Measurements from ENCODE around the gene MYL11.
"Not testable (repeated sequence)": the region's sequence is repeated elsewhere in the genome, so short reads cannot be mapped to it uniquely, and the experiment has no call there.

The MYL11 gene, protein sequence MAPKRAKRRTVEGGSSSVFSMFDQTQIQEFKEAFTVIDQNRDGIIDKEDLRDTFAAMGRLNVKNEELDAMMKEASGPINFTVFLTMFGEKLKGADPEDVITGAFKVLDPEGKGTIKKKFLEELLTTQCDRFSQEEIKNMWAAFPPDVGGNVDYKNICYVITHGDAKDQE

DNA sequence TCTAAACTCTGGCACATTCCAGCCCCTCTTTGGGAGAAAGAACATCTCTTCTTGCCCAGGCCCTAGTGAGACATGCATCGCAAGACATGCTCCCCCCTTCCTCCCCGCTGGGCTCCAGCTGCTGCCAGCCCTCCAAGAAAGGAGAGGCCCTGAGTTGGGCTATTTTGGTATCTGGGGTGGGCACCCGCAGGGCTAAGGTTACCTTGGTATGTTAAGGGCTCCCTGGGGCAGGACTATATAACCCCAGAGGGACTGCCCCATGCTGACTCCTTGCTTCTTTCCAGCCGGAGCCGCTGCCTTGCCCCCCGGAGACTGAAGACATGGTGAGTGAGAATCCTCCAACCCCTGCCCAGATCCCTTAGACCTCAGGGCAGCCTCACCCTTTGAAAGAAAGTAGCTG, at the start of gene MYL11:
TSS of gene MYL11 (plus strand) at position 265 of the 400 bp plus-strand sequence. CDS start at position 321, 56 bp downstream.
- no peak for DNase-seq (ENCODE audit: low read depth in 2 of 2)

DNA sequence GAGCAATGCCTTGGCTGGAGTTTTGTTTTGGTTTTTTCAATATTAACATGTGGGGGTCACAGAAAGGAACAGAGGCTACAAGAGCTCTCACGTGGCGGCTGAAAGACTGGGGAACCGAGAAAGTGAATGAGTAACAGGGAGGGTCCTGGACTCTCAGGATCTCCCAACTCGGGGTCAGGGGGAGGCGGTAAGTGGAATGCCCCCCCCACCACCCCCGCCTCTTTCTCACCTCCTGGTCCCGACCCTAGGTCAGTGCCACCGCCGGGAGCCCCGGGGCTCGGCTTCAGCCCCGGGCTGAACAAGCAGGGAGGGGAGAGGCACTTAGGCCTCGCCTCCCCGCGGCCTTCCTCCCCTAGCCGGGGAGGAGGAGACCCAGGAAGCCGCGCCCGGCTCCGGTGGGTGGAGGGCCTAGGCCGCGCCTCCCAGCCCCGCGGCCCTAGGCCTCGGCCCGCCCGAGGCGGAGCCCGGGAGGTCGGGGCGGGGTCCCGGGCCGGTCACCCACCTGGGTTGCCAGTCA, 40.1 kb upstream of the MYL11 start:
- DNase-seq (ENCODE audit: low read depth in 2 of 2), result peak; percentile 81

DNA sequence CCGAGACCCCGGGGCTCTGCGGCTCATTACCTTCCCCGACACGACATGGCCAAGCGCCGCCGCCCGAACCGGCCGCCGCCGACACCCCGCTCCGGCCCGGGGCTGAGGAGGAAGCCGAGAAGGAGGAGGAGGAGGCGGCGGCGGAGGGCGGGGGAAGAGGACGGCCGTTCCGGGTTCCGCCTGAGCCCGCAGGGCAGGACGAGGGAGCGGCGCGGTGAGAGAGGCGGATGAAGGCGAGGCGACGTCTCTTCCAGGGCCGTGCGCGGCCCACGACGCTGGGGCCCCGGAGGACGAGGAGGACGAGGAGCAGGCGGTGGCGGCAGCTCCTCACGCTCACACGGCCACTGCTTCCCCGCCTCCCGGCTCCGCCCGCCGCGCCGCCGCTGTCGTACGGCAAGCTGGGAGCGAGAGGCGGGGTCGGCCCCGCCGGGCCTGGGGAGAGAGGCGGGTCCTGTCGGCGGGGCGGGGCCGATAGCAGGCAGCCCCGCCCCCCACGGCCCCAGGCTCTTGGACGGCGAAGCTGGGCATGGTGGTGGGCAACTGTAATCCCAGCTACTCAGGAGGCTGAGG, 39.5 kb upstream of the MYL11 start:
- DNase-seq (ENCODE audit: low read depth in 2 of 2), result peak; percentile 78 to 79

DNA sequence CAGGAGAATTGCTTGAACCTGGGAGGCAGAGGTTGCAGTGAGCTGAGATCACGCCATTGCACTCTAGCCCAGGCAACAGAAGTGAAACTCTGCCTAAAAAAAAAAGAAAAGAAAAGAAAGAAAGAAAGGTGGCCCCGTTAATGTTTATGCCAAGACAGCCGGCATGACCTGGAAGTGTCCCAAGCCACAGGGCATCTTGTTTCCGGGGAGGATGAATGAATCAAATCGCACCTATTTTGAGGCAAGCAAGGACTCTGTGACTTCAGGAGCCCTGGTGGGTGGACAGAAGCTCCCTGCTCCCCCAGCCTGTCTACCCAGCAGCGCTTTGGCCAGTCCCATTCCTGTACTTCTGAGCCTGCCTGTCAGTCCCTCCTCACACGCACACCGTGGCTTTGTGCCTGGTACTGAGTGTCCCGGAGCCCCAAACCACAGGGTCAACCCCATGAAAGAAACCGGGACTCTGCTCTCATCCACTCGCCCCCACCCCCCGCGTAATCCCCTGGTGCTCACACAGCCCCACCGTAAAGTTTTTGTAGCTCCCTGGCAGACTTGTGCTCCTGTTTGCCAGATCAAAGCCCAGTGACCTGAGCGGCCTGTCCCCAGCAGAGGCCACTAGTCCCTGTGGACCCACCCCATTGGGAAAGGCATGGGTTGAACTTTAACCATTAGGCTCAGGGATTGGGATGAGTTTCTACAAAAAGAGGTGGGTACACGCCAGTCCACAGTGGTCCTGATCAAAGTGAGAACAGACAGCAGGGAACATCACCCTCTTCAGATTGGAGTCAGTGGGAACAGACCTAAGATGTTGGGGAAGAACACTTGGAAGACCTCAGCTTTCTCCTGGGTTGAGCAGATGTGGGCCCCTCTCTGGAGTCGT, 38.8 kb upstream of the MYL11 start:
- no peak for DNase-seq (ENCODE audit: low read depth in 2 of 2)

DNA sequence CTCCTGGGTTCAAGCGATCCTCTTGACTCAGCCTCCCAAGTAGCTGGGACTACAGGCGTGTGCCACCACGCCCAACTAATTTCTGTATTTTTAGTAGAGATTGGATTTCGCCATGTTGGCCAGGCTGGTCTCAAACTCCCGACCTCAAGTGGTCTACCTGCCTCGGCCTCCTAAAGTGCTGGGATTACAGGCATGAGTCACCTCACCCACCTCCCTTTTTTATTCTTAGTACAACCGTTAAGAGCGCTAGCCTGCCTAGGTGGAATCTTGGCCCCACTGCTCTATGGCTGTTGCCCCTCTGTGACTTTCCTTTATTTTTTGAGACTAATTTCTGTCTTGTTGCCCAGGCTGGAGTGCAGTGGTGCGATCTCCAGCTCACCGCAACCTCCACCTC, 36.6 kb upstream of the MYL11 start:
- DNase-seq (ENCODE audit: low read depth in 2 of 2), result not testable (repeated sequence)

DNA sequence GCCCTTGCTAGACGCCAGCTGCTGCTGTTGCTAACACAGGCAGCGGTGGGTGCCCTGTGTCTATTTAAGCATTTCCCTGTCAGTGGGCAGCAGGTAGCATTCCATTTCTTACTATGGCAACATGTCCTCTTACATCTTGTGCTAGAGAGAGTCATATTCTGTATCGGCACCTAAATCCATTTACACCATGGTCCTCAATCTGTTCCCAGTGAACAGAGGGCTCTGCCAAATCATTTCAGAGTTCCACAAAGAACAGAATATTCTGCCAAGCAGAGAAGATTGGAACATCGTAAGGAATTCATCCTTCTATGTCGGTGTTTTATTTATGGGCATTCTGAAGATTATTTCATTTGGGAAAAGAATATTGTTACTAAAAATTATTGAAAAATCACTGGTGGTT, 35.9 kb upstream of the MYL11 start:
- DNase-seq (ENCODE audit: low read depth in 2 of 2), result not testable (repeated sequence)

DNA sequence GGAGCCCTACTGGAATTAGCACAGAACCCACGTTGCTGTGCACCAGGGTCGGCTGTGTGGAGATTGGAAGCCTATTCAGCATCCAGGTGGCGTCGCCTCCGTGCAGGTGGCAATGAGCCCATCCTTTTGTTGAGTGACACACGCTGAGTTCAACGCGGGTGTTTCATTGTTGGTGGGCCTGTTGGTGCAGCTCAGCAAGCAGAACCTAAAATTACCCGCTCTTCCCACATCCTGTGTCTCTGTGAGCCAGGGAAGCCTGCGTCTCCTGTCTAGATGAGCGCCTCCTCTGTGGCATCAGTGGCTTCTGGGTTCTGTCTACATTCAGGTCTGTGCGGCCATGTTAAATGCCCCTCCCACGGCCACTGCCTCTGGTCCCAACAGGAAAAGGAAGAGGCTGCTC, 34.0 kb upstream of the MYL11 start:
- no peak for DNase-seq (ENCODE audit: low read depth in 2 of 2)

DNA sequence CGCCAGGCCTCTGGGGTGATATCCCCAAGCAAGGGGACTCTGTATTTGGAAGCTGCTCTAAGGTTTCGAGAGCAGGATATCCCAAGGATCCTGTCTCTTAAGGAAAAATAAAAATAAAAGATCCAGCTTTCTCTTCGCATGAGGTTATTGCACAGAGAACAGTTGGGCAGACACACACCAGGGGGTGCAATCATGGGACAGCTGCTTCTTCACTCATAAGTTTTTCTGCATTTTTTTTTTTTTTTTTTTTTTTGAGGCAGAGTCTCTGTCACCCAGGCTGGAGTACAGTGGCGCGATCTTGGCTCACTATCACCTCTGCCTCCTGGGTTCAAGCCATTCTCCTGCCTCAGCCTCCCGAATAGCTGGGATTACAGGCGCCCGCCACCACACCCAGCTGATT, 32.6 kb upstream of the MYL11 start:
- not testable (repeated sequence) for DNase-seq (ENCODE audit: low read depth in 2 of 2)

DNA sequence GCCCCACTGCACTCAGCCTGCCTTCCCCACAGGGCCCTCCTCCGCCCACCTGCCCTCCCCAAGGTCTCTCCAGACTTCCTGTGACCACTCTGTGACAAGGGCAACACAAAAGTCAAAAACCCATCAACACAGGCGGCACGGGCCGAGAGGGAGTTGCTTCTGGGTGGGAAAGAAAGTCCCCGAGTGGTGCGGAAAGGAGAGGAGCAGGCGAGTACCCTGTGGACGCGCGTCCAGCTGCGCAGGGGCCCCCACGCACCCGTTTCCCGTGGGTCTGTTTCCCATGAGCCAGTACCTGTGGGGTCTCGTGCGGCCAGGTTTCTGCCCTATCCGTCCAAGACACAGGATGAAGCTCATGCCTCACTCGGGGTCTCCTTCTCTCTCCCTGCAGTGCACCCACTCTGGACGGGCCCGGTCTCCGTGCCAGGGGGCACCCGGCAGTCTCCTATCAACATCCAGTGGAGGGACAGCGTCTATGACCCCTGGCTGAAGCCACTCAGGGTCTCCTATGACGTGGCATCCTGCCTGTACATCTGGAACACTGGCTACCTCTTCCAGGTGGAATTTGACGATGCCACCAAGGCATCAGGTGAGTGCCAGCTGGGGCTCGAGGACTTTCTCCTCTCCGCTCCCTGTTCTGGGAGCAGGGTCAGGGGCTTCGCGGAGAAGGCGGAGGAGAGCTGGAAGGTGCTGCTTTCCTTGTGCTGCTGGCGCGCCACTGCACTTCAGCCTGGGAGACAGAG, 31.7 kb upstream of the MYL11 start:
- no peak for DNase-seq (ENCODE audit: low read depth in 2 of 2)

DNA sequence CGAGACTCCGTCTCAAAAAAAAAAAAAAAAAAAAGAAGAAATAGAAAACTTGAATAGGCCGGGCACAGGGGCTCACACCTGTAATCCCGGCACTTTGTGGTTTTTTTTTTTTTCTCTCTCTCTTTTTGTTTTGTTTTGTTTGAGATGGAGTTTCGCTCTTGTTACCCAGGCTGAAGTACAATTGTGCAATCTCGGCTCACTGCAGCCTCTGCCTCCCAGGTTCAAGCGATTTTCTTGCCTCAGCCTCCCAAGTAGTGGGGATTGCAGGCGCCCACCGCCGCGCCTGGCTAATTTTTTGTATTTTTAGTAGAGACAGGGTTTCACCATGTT, 31.1 kb upstream of the MYL11 start:
- not testable (repeated sequence) for DNase-seq (ENCODE audit: low read depth in 2 of 2)

DNA sequence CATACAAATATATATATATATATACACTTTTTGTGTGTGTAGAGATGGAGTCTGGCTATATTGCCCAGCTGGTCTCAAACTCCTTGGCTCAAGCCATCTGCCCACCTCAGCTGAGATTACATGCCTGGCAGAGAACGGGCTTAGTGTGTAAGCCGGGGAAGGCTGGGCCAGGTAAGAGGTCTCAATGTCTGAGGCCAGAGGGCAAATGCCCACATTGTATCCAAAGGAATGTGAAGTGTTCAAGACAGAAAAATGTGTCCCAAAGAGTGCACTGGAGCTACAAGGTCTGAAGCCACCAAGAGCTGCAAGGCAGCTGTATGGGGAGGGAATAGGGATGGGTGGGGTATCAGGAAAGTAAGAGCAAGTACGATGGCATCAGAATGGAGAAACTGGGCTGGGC, 28.3 kb upstream of the MYL11 start:
- no peak for DNase-seq (ENCODE audit: low read depth in 2 of 2)

DNA sequence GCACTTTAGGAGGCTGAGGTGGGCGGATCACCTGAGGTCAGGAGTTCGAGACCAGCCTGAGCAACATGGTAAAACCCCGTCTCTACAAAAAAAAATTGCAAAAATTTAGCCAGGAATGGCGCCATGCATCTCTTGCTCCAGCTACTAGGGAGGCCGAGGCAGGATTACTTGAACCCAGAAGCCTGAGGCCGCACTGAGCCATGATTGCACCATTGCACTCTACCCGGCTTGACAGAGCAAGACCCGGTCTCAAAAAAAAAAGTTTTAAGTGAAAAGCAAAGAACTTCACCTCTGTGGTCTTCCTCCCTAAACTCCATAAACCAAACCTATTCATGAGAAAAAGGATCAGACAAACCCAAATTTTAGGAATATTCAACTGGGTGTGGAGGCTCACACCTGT, 26.5 kb upstream of the MYL11 start:
- DNase-seq (ENCODE audit: low read depth in 2 of 2), result no peak

DNA sequence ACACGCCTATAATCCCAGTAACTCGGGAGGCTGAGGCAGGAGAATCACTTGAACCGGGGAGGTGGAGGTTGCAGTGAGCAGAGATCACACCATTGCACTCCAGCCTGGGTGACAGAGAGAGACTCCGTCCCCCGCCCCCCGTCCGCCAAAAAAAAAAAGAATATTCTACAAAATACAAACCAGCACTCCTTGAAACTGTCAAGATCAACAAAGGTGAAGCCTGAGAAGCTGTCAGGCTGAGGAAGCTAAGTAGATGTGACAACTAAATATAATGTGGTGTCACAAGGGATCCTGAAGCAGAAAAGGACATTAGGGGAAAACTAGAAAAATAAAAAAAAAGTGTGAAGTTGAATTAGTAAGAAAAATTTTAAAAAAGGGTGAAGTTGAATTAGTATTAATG, 25.7 kb upstream of the MYL11 start:
- no peak for DNase-seq (ENCODE audit: low read depth in 2 of 2)

DNA sequence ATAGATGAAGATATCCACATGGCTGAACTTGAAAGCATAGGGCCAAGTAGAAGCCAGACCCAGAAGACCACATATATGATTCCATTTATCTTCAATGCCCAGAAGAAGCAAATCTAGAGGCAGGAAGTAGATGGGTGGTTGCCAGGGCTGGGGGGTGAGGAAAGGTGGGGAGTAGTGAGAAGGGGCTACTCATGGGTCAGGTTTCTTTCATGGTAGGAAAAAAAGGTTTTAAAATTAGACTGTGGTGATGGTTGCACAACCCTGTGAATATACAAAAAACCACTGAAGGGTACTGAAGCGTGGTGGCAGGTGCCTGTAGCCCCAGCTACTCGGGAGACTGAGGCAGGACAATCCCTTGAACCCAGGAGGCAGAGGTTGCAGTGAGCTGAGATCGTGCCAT, 24.9 kb upstream of the MYL11 start:
- DNase-seq (ENCODE audit: low read depth in 2 of 2), result no peak

DNA sequence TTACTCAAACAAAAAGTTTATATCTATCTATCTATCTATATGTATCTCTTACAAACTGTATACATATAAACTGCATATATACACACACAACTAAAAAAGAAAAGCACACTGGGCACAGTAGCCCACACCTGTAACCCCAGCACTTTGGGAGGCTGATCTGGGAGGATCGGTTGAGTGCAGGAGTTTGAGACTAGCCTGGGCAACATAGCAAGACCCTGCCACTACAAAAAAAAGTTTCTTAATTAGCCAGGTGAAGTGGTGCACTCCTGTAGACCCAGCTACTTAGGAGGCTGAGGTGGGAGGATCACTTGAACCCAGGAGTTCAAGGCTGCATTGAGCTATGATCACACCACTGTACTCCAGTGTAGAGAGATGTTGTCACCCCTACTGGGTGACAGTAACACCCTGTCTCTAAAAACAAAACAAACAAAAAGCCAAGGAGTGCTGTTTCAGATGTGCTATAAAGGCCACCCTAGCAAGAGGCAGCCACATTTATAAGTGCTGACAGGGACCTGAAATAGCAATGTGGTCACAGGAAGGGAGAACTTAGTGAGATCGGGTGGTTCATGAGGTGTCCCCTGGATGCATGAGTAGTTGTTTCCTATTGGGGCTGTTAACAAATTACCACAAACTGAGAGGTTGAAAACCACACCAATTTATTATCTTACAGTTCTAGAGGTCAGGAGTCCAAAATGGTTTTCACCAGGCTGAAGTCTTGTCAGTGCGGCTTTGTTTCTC, 24.3 kb upstream of the MYL11 start:
- DNase-seq (ENCODE audit: low read depth in 2 of 2), result peak in 1 of 2 donors; percentile 34

DNA sequence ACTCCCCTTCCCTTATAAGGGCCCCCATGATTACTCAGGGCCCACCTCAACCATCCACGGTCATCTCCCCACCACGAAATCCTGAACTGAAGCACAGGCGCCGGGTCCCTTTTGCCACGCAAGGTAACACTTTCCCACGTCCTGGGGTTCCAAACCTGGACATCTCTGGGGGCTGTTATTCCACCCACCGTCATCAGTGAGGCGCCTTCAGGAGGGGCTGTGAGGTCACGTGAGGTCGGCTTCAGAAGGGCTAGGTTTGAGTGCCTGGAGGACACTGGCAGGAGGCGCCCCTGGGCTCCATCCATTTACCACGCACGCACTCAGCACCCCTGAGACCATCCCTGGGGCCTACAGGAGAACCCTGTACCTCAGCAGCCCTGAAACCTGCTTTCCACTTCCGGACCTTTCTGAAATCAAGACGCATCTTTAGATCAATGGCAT, 23.6 kb upstream of the MYL11 start:
- DNase-seq (ENCODE audit: low read depth in 2 of 2), result no peak

DNA sequence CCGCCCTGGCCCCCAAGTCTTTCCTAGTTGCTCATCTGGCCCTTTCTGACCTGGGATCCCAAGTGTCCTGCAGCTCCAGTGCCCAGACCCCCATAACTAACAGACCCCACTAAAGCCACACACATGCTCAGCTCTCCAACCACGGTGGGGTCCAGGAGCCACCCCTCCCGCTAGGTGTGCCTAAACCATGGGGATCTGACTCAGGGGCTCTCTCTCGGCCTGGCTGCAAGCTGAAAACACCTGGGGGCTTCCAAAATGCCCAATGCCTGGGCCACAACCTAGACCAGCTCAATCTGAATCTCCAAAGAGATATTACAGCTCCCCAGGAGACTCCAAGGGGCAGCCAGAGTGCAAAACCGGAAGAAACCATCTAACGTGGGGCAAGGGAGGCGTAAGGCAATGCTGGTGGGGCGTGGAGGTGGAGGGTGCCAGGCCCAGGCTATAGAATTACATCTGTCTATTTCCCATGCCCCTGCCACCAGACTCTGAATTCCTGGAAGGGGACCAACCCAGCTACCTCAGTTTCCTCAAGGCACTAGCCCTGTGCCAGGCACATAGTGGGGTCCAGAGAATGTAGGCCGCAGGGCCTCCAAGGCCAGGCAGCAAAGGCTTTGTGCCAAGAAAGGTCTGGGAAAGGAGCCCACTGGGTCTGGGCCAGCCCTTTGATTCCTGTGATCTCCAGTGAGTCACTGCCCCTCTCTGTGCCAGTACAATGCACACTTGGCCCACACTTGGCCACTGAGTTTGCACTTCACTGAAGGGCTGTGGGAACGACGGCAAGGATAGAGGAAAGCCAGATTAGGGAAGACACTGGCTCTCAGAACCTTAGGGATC, 22.8 kb upstream of the MYL11 start:
- no peak for DNase-seq (ENCODE audit: low read depth in 2 of 2)

DNA sequence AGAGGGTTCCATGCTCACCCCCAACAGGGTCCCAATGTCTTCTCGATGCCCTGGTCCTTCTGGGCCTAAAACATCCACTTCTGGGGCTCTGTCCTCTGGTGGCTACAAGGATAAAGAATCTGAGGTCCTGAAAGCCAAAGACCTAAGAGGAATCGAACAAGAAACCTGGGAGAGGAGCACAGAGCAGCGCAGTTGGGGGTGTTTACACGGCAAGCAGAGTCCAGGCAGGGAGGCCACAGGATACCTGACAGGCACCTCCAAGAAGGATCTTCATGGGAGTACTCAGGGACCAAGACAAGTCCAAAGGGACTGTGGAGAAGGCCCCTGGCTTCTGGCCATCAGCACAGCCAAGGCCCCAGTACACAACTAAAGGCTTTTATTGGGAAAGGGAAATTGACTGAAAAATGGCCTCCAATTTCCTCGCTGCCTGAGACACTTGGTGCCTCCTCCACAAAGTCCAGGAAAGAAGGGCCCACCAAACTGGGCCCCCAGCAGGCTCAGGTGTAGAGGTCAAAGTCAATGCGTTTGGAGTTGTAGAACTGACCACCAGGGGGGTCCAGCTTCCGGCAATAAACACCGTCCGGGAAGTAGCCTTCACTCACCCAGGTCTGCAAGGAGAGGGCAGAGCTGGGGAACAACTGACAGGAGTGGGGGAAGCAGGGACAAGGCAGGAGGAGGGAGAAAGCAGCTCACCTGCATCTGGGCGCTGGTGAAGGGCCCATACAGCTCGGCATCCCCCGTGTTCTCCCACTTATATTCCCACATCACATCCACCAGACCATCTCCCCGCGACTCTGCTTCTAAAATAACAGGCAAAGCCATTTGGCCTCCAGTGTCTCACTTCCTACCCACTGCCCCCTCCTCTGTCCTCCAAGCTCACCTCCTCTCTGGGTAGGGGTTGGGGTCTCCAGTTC, 21.9 kb upstream of the MYL11 start:
- DNase-seq (ENCODE audit: low read depth in 2 of 2), result no peak

DNA sequence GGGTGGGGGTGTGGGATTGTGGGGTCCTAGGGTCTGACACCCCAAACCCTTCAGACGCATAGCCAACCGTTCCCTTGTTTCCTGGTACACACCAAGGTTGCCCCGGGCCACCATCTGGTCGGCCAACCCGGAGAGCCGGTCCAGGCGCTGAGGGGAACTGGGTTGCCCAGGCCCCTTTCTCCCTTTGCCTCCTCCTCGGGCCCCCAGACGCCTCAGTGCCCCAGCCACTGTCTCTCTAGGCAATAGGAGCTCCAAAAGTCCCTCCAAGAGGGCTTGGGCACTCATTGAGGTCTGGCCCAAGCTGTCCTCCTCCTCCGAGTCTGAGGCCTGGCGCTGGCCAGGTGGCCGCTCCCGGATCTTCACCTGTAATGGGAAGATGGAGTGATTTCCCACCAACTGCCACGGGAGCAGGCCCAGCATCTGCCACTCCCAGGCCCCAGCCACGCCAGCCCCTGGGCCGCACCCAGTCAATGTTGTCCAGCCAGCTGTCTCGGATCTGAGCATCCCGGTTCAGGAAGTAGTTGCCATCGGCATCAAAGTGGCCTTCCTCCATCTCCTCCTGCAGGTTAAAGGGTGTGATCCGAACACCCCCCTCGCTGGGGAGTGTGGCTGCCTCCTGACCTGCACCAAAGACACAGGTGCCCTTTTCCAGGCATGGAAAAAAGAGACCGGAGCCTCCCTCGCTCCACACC, 21.0 kb upstream of the MYL11 start:
- no peak for DNase-seq (ENCODE audit: low read depth in 2 of 2)
